NOMO-1 (cell line): ENCODE data around the gene KNCN.

Source experiments
- DNase-seq, 2 experiments: peaks; one replicate each; lab custom pipeline; 2025; ENCODE audit not compliant: unreplicated experiment in 2 of 2; lab: John Stamatoyannopoulos, UW

KNCN gene

DNA sequence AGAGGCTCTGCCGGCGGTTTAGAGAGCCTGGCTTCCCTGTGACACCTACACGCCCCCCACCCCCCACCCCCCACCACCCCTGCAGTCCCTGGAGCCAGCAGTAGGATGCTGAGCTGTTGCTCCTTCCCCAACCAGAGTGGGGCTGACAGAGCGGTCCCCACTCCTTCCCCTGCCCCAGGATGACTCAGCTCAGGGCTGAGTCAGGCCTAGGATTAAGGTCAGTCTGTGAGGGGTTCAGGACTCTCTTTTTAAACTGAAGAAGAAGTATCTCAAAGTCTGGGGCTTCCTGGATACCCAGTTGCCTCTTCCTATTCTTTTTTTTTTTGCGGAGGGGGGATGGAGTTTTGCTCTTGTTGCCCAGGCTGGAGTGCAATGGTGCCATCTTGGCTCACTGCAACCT lies 42.7 kb downstream of the KNCN start:
- no peak for DNase-seq

DNA sequence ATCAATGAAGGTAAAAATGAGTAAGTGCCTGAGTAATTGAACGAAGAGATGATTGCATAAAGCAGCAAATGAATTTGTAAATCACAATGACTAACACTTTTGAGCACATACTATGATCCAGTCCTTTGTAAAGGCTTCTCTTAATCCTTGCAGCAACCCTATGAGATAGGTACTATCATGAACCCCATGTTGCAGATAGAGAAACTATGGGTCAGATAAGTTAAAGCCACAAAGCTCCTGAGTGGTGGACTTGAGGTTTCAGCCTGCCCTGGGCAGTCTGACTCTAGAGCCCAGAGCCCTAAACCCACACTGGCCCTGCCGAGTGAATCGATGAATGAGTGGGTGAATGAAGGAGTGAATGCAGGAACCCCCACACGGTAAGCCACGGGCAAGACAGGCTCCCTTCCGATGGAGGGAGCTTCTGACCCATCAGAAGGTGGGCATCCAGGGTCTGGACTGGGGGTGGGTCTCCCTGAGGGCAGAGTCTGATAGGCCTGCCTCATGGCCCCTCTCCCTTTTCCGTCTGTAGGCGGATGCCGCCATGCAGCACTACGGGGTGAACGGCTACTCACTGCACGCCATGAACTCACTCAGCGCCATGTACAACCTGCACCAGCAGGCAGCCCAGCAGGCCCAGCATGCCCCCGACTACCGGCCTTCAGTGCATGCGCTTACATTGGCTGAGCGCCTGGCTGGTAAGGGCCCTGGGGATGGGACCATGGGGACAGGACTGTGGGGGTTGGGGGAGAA lies 44.8 kb downstream of the KNCN start:
- DNase-seq, result no peak

- DNase-seq, result no peak
These were observed 48.0 kb downstream of the KNCN start for GRCh38 chr1:46503421-46503820.

DNA sequence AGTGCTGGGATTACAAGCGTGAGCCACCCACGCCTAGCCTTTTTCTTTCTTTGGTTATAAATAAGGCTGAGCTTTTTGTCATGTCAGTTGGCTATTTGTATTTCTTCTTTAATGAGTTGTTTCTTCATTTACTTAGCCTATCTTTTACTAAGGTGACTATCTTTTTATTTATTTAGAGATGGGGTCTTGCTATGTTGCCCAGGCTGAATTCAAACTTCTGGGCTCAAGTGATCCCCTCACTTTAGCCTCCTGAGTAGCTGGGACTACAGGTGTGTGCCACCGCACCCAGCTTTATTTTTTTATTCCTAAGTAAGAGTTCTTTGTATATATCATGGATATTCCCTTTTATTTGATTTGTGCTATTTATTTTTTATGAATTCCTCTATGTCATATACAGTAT lies 49.9 kb downstream of the KNCN start:
- DNase-seq, result no peak

- DNase-seq, result no peak
These were observed 53.8 kb downstream of the KNCN start for GRCh38 chr1:46497665-46498064.

DNA sequence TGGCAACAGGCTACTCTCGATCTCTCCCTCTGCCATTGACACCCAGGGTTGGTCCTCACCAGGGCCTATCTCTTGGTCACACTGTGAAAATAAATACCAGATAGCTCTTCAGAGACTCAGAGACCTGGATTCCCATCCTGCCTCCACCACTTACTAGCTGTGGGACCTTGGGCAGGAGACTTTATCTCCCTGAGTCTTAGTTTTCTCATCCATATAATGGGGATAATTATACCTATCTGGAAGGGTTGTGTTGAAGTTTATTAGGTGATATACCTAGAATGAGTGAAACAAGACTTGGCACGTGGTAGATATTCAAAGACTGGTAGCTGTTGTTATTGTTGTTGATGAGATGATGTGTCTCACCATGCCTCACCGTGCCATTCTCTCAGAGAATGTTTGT lies 54.4 kb downstream of the KNCN start:
- DNase-seq, result no peak

DNA sequence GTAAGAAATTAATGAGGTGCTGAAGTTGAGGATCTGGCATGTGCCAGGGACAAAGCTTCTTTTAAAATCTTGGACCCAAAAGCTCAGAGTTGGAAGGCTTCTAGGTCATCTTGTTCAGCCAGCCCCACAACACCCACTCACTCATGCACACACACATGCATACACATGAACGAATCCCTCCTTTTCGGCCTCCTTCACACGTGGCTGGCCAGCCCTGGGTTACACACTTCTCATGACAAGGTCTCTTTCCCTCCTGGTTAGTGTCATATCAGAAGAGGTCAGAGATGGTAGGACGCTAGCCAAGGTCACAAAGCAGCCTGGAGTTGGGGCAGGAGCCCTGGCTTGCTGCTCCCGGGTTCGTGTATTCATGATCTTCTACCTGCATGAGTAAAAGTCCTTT lies 54.9 kb downstream of the KNCN start:
- no peak for DNase-seq

DNA sequence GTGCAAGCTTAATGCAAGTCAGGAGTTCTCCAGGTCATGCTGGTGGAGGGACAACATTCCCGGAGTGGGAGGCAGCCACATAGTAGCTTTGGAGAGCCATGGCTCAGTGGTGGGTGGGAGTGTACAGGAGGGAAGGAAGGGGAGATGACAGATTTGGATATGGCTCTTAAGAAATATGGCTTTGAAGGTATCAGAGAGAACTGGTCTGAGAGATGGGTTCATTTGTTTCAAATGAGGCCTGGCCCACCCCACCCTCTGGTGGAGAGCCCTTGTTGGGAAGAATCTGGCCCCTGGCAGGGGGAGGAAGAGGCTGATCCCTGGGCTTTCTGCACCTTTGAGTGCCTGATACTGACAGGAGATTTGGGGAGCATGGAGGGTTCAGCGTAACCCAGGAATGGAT lies 55.7 kb downstream of the KNCN start:
- no peak for DNase-seq
